Endothelial cell of umbilical vein (primary cell): ENCODE data around the gene ARL8B. TPM values are rescaled to one million over a fixed set of nuclear protein-coding genes. Genes with fewer than 3 reads are reported as not detected.

Source experiments
- BruUV-seq: library from RNA; stranded (reverse); fragments of 400-500 nt; replicated peaks from 2 replicates; lab custom pipeline; 2021; lab: Mats Ljungman, UMichigan
- CTCF ChIA-PET: fragments of 300-600, 350-600 bp; sonication (Branson Sonifier 250); formaldehyde crosslinking; loops from one replicate; lab custom pipeline; 2021; ENCODE audit warnings: antibody characterized with exemption, inconsistent platforms; lab: Charles Lee
- POLR2A ChIA-PET: fragments of 300-600, 350-600 bp; sonication (Branson Sonifier 250); formaldehyde crosslinking; loops from one replicate; lab custom pipeline; 2021; ENCODE audit warnings: antibody characterized with exemption, inconsistent platforms; lab: Charles Lee
- DNase-seq: peaks from one replicate; pipeline ENCODE4 v3.0.0-alpha.2; 2011; ENCODE audit warnings: low read depth, low spot score
- FAIRE-seq: peaks from 2 replicates; lab custom pipeline; 2011; peaks lifted over from hg19 to GRCh38; lab: Jason Lieb, UNC
- H2AFZ ChIP-seq: 2 replicates; pipeline ENCODE4 v1.6.0; 2012; ENCODE audit warnings: low read depth, low read length, control low read depth, inconsistent platforms
- H3K27ac ChIP-seq: 2 replicates; pipeline ENCODE4 v1.5.1; 2011; ENCODE audit warnings: low read depth, mild to moderate bottlenecking, control low read depth, low read length, moderate library complexity; ENCODE audit not compliant: insufficient read depth
- H3K27me3 ChIP-seq, 2 experiments: 2 replicates each; pipeline versions ENCODE4 v1.6.0 to v1.6.1; 2011; ENCODE audit warnings: low read length in 2 of 2, mixed read lengths in 1 of 2; ENCODE audit not compliant: control insufficient read depth in 2 of 2, insufficient read depth in 2 of 2
- H3K36me3 ChIP-seq, 2 experiments: 2 replicates in 1 of 2; 3 replicates in 1 of 2; pipeline ENCODE4 v1.5.1; 2011; ENCODE audit warnings: low read length in 2 of 2, mild to moderate bottlenecking in 1 of 2, moderate library complexity in 1 of 2; ENCODE audit not compliant: control insufficient read depth in 2 of 2, insufficient read depth in 2 of 2; ENCODE audit errors: extremely low read depth in 1 of 2
- H3K4me1 ChIP-seq: 3 replicates; pipeline ENCODE4 v1.5.1; 2011; ENCODE audit warnings: mild to moderate bottlenecking, low read length; ENCODE audit not compliant: control insufficient read depth, insufficient read depth; ENCODE audit errors: extremely low read depth
- H3K4me2 ChIP-seq: 2 replicates; pipeline ENCODE4 v1.6.1; 2011; ENCODE audit warnings: low read length, control low read depth, mixed read lengths; ENCODE audit not compliant: insufficient read depth
- H3K4me3 ChIP-seq, 3 experiments: fragments of 200-600 bp in 1 of 3; sonication (generic), shearing (Covaris generic) in 1 of 3; replicated peaks in 1 of 3; 2 replicates each; pipeline ENCODE4 v1.5.1; 2011 to 2016; ENCODE audit warnings: control low read depth in 3 of 3, low read length in 3 of 3, mild to moderate bottlenecking in 2 of 3, inconsistent platforms in 1 of 3, low read depth in 1 of 3, moderate library complexity in 1 of 3; ENCODE audit not compliant: insufficient read depth in 1 of 3
- H3K79me2 ChIP-seq: 2 replicates; pipeline ENCODE4 v1.6.0; 2012; ENCODE audit warnings: low read length, inconsistent platforms; ENCODE audit not compliant: control insufficient read depth, insufficient read depth
- H3K9ac ChIP-seq: replicated peaks from 2 replicates; pipeline ENCODE3; 2011; ENCODE audit warnings: low read length, control low read depth; ENCODE audit not compliant: insufficient read depth; ENCODE audit errors: extremely low read depth
- H3K9me1 ChIP-seq: replicated peaks from 3 replicates; pipeline ENCODE4 v1.6.0; 2011; ENCODE audit warnings: mild to moderate bottlenecking, low read length; ENCODE audit not compliant: control insufficient read depth, insufficient read depth; ENCODE audit errors: extremely low read depth
- H3K9me3 ChIP-seq: replicated peaks from 2 replicates; pipeline ENCODE4 v1.5.1; 2012; ENCODE audit warnings: low read length, inconsistent platforms; ENCODE audit not compliant: control insufficient read depth, insufficient read depth
- H4K20me1 ChIP-seq: replicated peaks from 2 replicates; pipeline ENCODE3; 2011; ENCODE audit warnings: mild to moderate bottlenecking, low read length; ENCODE audit not compliant: control insufficient read depth, insufficient read depth; ENCODE audit errors: extremely low read depth
- CTCF ChIP-seq, 2 donors: IDR thresholded peaks; 1 replicate in 1 of 2; 2 replicates in 1 of 2; pipeline ENCODE4 v1.5.1; 2011; ENCODE audit warnings: low read length in 2 of 2, mild to moderate bottlenecking in 2 of 2, moderate library complexity in 2 of 2, control low read depth in 1 of 2, inconsistent platforms in 1 of 2, low read depth in 1 of 2; ENCODE audit not compliant: insufficient read depth in 1 of 2; ENCODE audit errors: extremely low read depth in 1 of 2
- EZH2 ChIP-seq: IDR thresholded peaks from 2 replicates; pipeline ENCODE4 v1.6.1; 2012; ENCODE audit warnings: borderline replicate concordance, low read depth, mild to moderate bottlenecking, moderate library complexity, low read length, inconsistent platforms; ENCODE audit not compliant: severe bottlenecking
- FOS ChIP-seq: IDR thresholded peaks from 2 replicates; pipeline ENCODE4 v1.6.1; 2011; ENCODE audit warnings: mild to moderate bottlenecking, low read length, moderate library complexity, borderline replicate concordance; ENCODE audit not compliant: insufficient read depth
- GATA2 ChIP-seq: IDR thresholded peaks from 2 replicates; pipeline ENCODE4 v1.7.0; 2011; ENCODE audit warnings: low read depth, mild to moderate bottlenecking, moderate library complexity, mixed read lengths, low read length; ENCODE audit not compliant: insufficient read length, insufficient read depth
- JUN ChIP-seq: IDR thresholded peaks from 2 replicates; pipeline ENCODE4 v1.6.1; 2011; ENCODE audit warnings: borderline replicate concordance, low read depth; ENCODE audit not compliant: insufficient read length, insufficient read depth
- MAX ChIP-seq: IDR thresholded peaks from 2 replicates; pipeline ENCODE4 v1.6.1; 2011; ENCODE audit not compliant: insufficient read depth, insufficient read length
- MYC ChIP-seq: IDR thresholded peaks from one replicate; pipeline ENCODE4 v1.6.1; 2011; ENCODE audit warnings: mild to moderate bottlenecking, low read depth, low read length
- dilution Hi-C: fragments of 300-500 bp; cut with MboI; formaldehyde crosslinking; loops from one replicate; pipeline ENCODE4 v1.15.0; 2019; ENCODE audit warnings: low sequenced_read_pairs; ENCODE audit not compliant: extremely low pct_ligation_motif_present
- intact Hi-C: fragments of 100-400 bp; cut with micrococcal nuclease; formaldehyde crosslinking; loops from one replicate; pipeline ENCODE4 v1.10.0; 2022
- polyA plus RNA-seq, 4 experiments: library from polyadenylated mRNA; depleted of rRNA in 3 of 4; stranded (reverse) in 3 of 4; unstranded in 1 of 4; fragments of >200 nt; gene quantifications; 2 replicates each; pipeline versions ENCODE4 v1.2.1 to v1.2.3, GENCODE V29; 2011 to 2012; ENCODE audit warnings: missing spikeins in 1 of 4
- total RNA-seq: library from RNA; stranded (reverse); gene quantifications from 2 replicates; pipeline ENCODE4 v1.2.3, GENCODE V29; 2021

Gene ARL8B
- total and polyA plus RNA-seq, 2 donors (not counting 3 experiments of a cell fraction or from before 2014, with no cell fraction given) = 32.1 to 58.2 TPM

GRCh38 chr3:5102532-5102931 is 19.6 kb upstream of the ARL8B start:
- H3K9me3 ChIP-seq = no peaks in the 10 kb centered on the region
- intact Hi-C loops = no loop called here
- dilution Hi-C loops = no loop called here
- H2AFZ ChIP-seq = no peak overlapping the region
- no peaks in the 10 kb centered on the region for H3K79me2 ChIP-seq
- ChIA-PET POLR2A (no interaction called here), CTCF (interaction anchor here (1.0 kb wide), 1 partner anchor 16 kb away, joined by 3 read pairs; no protein-coding TSS in a partner anchor)
- no peaks in the 10 kb centered on the region for H3K9me1 ChIP-seq
- no peaks in the 10 kb centered on the region for H3K4me1 ChIP-seq
- TF ChIP-seq MYC = no peak
- TF ChIP-seq GATA2 = no peak
- no peak for TF ChIP-seq CTCF (IDR thresholded peaks at IDR 0.05; ENCODE audit: extremely low read depth in 1 of 2, insufficient read depth in 1 of 2, low read depth in 1 of 2, low read length in 2 of 2)
- TF ChIP-seq FOS = no peak
- TF ChIP-seq MAX = no peak
- H3K4me3 ChIP-seq = no peak overlapping the region
- DNase-seq (no peak), FAIRE-seq (no peak)
- BruUV-seq = no TSS peak
- no peak overlapping the region for H3K4me2 ChIP-seq
- no peaks in the 10 kb centered on the region for H4K20me1 ChIP-seq
- no peak overlapping the region for H3K9ac ChIP-seq
- H3K27ac ChIP-seq = no peak overlapping the region
- no peaks in the 10 kb centered on the region for H3K27me3 ChIP-seq
- no peaks in the 10 kb centered on the region for H3K36me3 ChIP-seq

- no peak for TF ChIP-seq EZH2
- no peak for TF ChIP-seq JUN
- Histone ChIP-seq H3K27me3 (no peaks in the 10 kb centered on the region), H3K9ac (no peak overlapping the region), H3K9me1 (no peaks in the 10 kb centered on the region), H2AFZ (no peak overlapping the region), H3K27ac (no peak overlapping the region), H3K4me2 (no peak overlapping the region), H3K36me3 (no peaks in the 10 kb centered on the region), H3K4me3 (no peak overlapping the region), H3K4me1 (no peaks in the 10 kb centered on the region), H3K79me2 (no peaks in the 10 kb centered on the region), H4K20me1 (no peaks in the 10 kb centered on the region), H3K9me3 (no peaks in the 10 kb centered on the region)
- intact Hi-C loops = no loop called here
- POLR2A ChIA-PET = no interaction called here
- CTCF ChIA-PET = no interaction called here
- BruUV-seq = no TSS peak
- dilution Hi-C loops = no loop called here
- no peak for DNase-seq
- FAIRE-seq = no peak
Observed at GRCh38 chr3:5103743-5104142, 18.3 kb upstream of the ARL8B start.
